HepG2 (cell line): ENCODE results near the gene STRN3. TPM values are rescaled to one million over a fixed set of nuclear protein-coding genes. Genes with fewer than 3 reads are reported as not detected.
A peak's percentile ranks its signal among the peaks of the same experiment; 100 is the strongest.

Experiments used
- ATAC-seq: fragments of 200-7000 bp; cut with Tn5 transposase; 3 replicates; pipeline ENCODE4 v1.9.1; 2020; ENCODE audit warnings: mild to moderate bottlenecking, moderate library complexity
- BruUV-seq: library from RNA; stranded (reverse); fragments of 400-500 nt; replicated peaks from 2 replicates; lab custom pipeline; 2021; lab: Mats Ljungman, UMichigan
- CTCF ChIA-PET: fragments of 300-600 bp; formaldehyde crosslinking; extraction: SDS; loops from one replicate; lab custom pipeline; 2021; ENCODE audit warnings: low total read pairs, inconsistent platforms, low intra/inter-chr PET ratio; lab: Yijun Ruan, JAX
- POLR2A ChIA-PET: fragments of 350-600 bp; sonication (Branson Sonifier 250); formaldehyde crosslinking; loops from one replicate; lab custom pipeline; 2020; ENCODE audit warnings: antibody characterized with exemption, inconsistent platforms; lab: Yijun Ruan, JAX
- DNase-seq: peaks from one replicate; pipeline ENCODE4 v3.0.0-alpha.2; 2015; ENCODE audit warnings: low spot score
- FAIRE-seq: peaks from 3 replicates; lab custom pipeline; 2011; peaks lifted over from hg19 to GRCh38; lab: Jason Lieb, UNC
- H2AFZ ChIP-seq: one replicate; pipeline ENCODE4 v1.6.1; 2011; ENCODE audit warnings: low read length, inconsistent platforms
- H3K27ac ChIP-seq: fragments of 300-600 bp; 3 replicates; pipeline ENCODE4 v1.8.0; 2011; ENCODE audit warnings: mixed run types, mild to moderate bottlenecking, mixed read lengths, low read length, inconsistent platforms; ENCODE audit not compliant: insufficient read depth; ENCODE audit errors: extremely low read length
- H3K27me3 ChIP-seq, 2 experiments: fragments of 200-600 bp in 1 of 2; 2 replicates in 1 of 2; 3 replicates in 1 of 2; pipeline versions ENCODE4 v1.6.0 to v1.8.0; 2011; ENCODE audit warnings: low read length in 2 of 2, mild to moderate bottlenecking in 2 of 2, moderate library complexity in 2 of 2, inconsistent platforms in 1 of 2; ENCODE audit not compliant: insufficient read depth in 2 of 2, control insufficient read depth in 1 of 2
- H3K36me3 ChIP-seq, 2 experiments: fragments of 200-600 bp in 1 of 2; replicated peaks in 1 of 2; 2 replicates in 1 of 2; 3 replicates in 1 of 2; pipeline versions ENCODE4 v1.5.1 to v1.8.0; 2011; ENCODE audit warnings: low read length in 2 of 2, inconsistent platforms in 1 of 2; ENCODE audit not compliant: insufficient read depth in 2 of 2, control insufficient read depth in 1 of 2
- H3K4me1 ChIP-seq: 2 replicates; pipeline ENCODE4 v1.5.1; 2012; ENCODE audit warnings: low read length, inconsistent platforms; ENCODE audit not compliant: insufficient read depth
- H3K4me2 ChIP-seq: 2 replicates; pipeline ENCODE4 v1.6.0; 2011; ENCODE audit warnings: low read depth, low read length, inconsistent platforms
- H3K4me3 ChIP-seq, 3 experiments: fragments of 200-600 bp in 1 of 3; sonication (generic), shearing (Covaris generic) in 1 of 3; replicated peaks in 1 of 3; 2 replicates each; pipeline ENCODE4 v1.5.1; 2011 to 2016; ENCODE audit warnings: low read length in 3 of 3, inconsistent platforms in 2 of 3, low read depth in 2 of 3, mild to moderate bottlenecking in 2 of 3, control low read depth in 1 of 3, mixed read lengths in 1 of 3; ENCODE audit not compliant: insufficient read depth in 1 of 3
- H3K79me2 ChIP-seq: one replicate; pipeline ENCODE4 v1.6.1; 2011; ENCODE audit warnings: low read length, inconsistent platforms; ENCODE audit not compliant: insufficient read depth
- H3K9ac ChIP-seq: 2 replicates; pipeline ENCODE4 v1.6.0; 2011; ENCODE audit warnings: mild to moderate bottlenecking, low read depth, low read length, inconsistent platforms; ENCODE audit not compliant: insufficient read depth
- H3K9me3 ChIP-seq: 2 replicates; pipeline ENCODE4 v1.5.1; 2012; ENCODE audit warnings: mild to moderate bottlenecking, low read length
- H4K20me1 ChIP-seq: 2 replicates; pipeline ENCODE4 v1.6.0; 2011; ENCODE audit warnings: inconsistent platforms, mild to moderate bottlenecking, low read length, moderate library complexity; ENCODE audit not compliant: insufficient read depth
- CCAR2 ChIP-seq: fragments of 200-400 bp; formaldehyde crosslinking; optimal IDR thresholded peaks from 2 replicates; pipeline ENCODE3; 2018; ENCODE audit warnings: low read depth, mild to moderate bottlenecking, low read length, moderate library complexity
- FOXM1 ChIP-seq: sonication (generic); formaldehyde crosslinking; IDR thresholded peaks from 2 replicates; pipeline ENCODE4 v1.5.0; 2020; ENCODE audit warnings: missing genetic modification reagents
- HCFC1 ChIP-seq: fragments of 150-350 bp; IDR thresholded peaks from 2 replicates; pipeline ENCODE4 v1.6.1; 2014; ENCODE audit warnings: low read depth, low read length
- HDAC1 ChIP-seq: sonication (generic); formaldehyde crosslinking; IDR thresholded peaks from 2 replicates; pipeline ENCODE4 v1.5.1; 2020; ENCODE audit warnings: mild to moderate bottlenecking, missing genetic modification reagents
- HHEX ChIP-seq: IDR thresholded peaks from 2 replicates; pipeline ENCODE4 v1.6.1; 2016; ENCODE audit warnings: control low read depth
- HMG20B ChIP-seq: conservative IDR thresholded peaks from 2 replicates; pipeline ENCODE4 v1.6.1; 2016; ENCODE audit warnings: missing genetic modification reagents, missing compliant biosample characterization
- IKZF5 ChIP-seq: IDR thresholded peaks from 2 replicates; pipeline ENCODE4 v1.6.1; 2018; ENCODE audit warnings: missing genetic modification reagents, mild to moderate bottlenecking, missing compliant biosample characterization
- ISX ChIP-seq: sonication (generic); formaldehyde crosslinking; conservative IDR thresholded peaks from 2 replicates; pipeline ENCODE4 v1.5.0; 2020; ENCODE audit warnings: missing genetic modification reagents
- KLF11 ChIP-seq: IDR thresholded peaks from 2 replicates; pipeline ENCODE4 v1.6.1; 2016; ENCODE audit warnings: missing compliant biosample characterization
- NFRKB ChIP-seq: fragments of 450-650 bp; IDR thresholded peaks from 2 replicates; pipeline ENCODE4 v1.6.1; 2017
- PHF21A ChIP-seq: sonication (generic); formaldehyde crosslinking; IDR thresholded peaks from 2 replicates; pipeline ENCODE4 v1.5.0; 2020; ENCODE audit warnings: mild to moderate bottlenecking, missing genetic modification reagents
- REPIN1 ChIP-seq: sonication (generic); formaldehyde crosslinking; IDR thresholded peaks from 2 replicates; pipeline ENCODE4 v1.8.0; 2022; ENCODE audit warnings: missing genetic modification reagents, low read depth, mild to moderate bottlenecking, borderline replicate concordance
- SRY ChIP-seq: sonication (generic); formaldehyde crosslinking; IDR thresholded peaks from 2 replicates; pipeline ENCODE4 v1.8.0; 2022; ENCODE audit warnings: mild to moderate bottlenecking, missing genetic modification reagents
- ZBTB3 ChIP-seq: sonication (generic); formaldehyde crosslinking; IDR thresholded peaks from 2 replicates; pipeline ENCODE4 v1.4.0; 2020; ENCODE audit warnings: low read depth, mild to moderate bottlenecking, moderate library complexity, missing genetic modification reagents, borderline replicate concordance
- ZNF20 ChIP-seq: sonication (generic); formaldehyde crosslinking; IDR thresholded peaks from 2 replicates; pipeline ENCODE4 v1.4.0; 2020; ENCODE audit warnings: mild to moderate bottlenecking, moderate library complexity, missing genetic modification reagents
- ZNF256 ChIP-seq: sonication (generic); formaldehyde crosslinking; conservative IDR thresholded peaks from 2 replicates; pipeline ENCODE4 v1.4.0; 2020; ENCODE audit warnings: missing genetic modification reagents
- ZNF496 ChIP-seq: sonication (generic); formaldehyde crosslinking; IDR thresholded peaks from 2 replicates; pipeline ENCODE4 v1.8.1; 2023; ENCODE audit warnings: mild to moderate bottlenecking, moderate library complexity, missing genetic modification reagents; ENCODE audit not compliant: insufficient replicate concordance
- WGBS: methylation state at CpG from one replicate; pipeline ENCODE4 v1.1.6; 2017; ENCODE audit warnings: low lambda C conversion rate; 5-methylcytosine and 5-hydroxymethylcytosine counted together
- in situ Hi-C: cut with HindIII; loops from 2 replicates; pipeline ENCODE4 v1.10.0; 2017; ENCODE audit warnings: low pct_unique_long_range_greater_than_20kb; ENCODE audit not compliant: extremely low pct_ligation_motif_present
- intact Hi-C: fragments of 100-400 bp; cut with micrococcal nuclease; formaldehyde crosslinking; loops from one replicate; pipeline ENCODE4 v1.10.0; 2022; ENCODE audit not compliant: unreplicated experiment
- polyA plus RNA-seq, 8 experiments: library from polyadenylated mRNA; depleted of rRNA in 3 of 8; stranded (reverse) in 7 of 8; unstranded in 1 of 8; fragments of >200 nt; fragmentation: Illumina TruSeq in 4 of 8; extraction: Trizol in 4 of 8; gene quantifications; 2 replicates each; pipeline versions ENCODE4 v1.2.1 to v1.2.3, GENCODE V29; 2011 to 2016; ENCODE audit warnings: low read depth in 4 of 8, missing spikeins in 1 of 8, mixed read lengths in 1 of 8; ENCODE audit not compliant: insufficient read depth in 1 of 8
- total RNA-seq, 5 experiments: library from RNA; depleted of rRNA; stranded (reverse); fragments of >200 nt; fragmentation: Illumina TruSeq; extraction: Trizol; gene quantifications; 2 replicates each; pipeline ENCODE4 v1.2.3, GENCODE V29; 2016; ENCODE audit warnings: low read depth in 1 of 5
- TF ChIP-seq, protein P1 (sequence below): sonication (generic); formaldehyde crosslinking; IDR thresholded peaks from 2 replicates; pipeline ENCODE4 v1.5.0; 2020; ENCODE audit warnings: mild to moderate bottlenecking, missing genetic modification reagents

The STRN3 gene
- total and polyA plus RNA-seq, 2 of the 13 experiments (the other 11 are each of a cell fraction or from before 2014, with no cell fraction given): 49.4 to 123 TPM

- TF ChIP-seq CCAR2 (no peak), SRY (CRISPR knock-in tag) (no peak; the same call in none of the 2 replicates), HCFC1 (no peak)
Measured at GRCh38 chr14:30874120-30874998, 151.8 kb downstream of the STRN3 start, which contains the start of gene COCH (continued).

- peak; percentile 14 for ATAC-seq
- no peaks in the 10 kb centered on the region for H3K9me3 ChIP-seq
- peak overlapping the region; percentile 79 for H2AFZ ChIP-seq
- H3K4me3 ChIP-seq: peak overlapping the region; percentile 71 to 89 (median 79)
- peaks cover 29% of the 10 kb centered on the region for H3K4me1 ChIP-seq
- no peak for DNase-seq
- ChIA-PET POLR2A (interaction anchor here (0.8 to 1.4 kb wide), 14 partner anchors 10 to 547 kb away, joined by 3 to 8 read pairs (median 4); partner anchors contain the start of genes HEATR5A and STRN3), CTCF (interaction anchor here (1.9 kb wide), 1 partner anchor 33 kb away, joined by 12 read pairs; no protein-coding TSS in a partner anchor)
- H3K36me3 ChIP-seq: peaks cover 0 to 2% of the 10 kb centered on the region in 2 experiments; a peak in 1 of 5 replicates
- peak overlapping the region; percentile 78 for H3K9ac ChIP-seq
- peak overlapping the region; percentile 97 for H3K4me2 ChIP-seq
- H3K27ac ChIP-seq: no peak overlapping the region
- no peak for FAIRE-seq
- no peaks in the 10 kb centered on the region for H3K79me2 ChIP-seq
- in situ Hi-C loops (no loop called here), intact Hi-C loops (loop anchor here (1.0 to 10.0 kb wide), 3 partner anchors 33 to 319 kb away; partner anchors contain the start of gene G2E3)
- H4K20me1 ChIP-seq: no peaks in the 10 kb centered on the region
- peaks cover 0 to 32% of the 10 kb centered on the region in 2 experiments; a peak in 4 of 5 replicates for H3K27me3 ChIP-seq
- 43% methylated on average over 20 of the region's 20 CpGs for WGBS
- no TSS peak for BruUV-seq
- TF ChIP-seq CCAR2 (no peak), PHF21A (CRISPR knock-in tag) (no peak), NFRKB (no peak), FOXM1 (no peak), ZBTB3 (no peak), ZNF20 (CRISPR knock-in tag) (0 out of 2 replicates have a peak, but pooled peaks have one; percentile 17), ZNF256 (peak; percentile 45; the same call in 1 of the 2 replicates), IKZF5 (no peak), REPIN1 (no peak), ZNF496 (no peak), KLF11 (CRISPR knock-in tag) (no peak), ISX (no peak), HHEX (CRISPR knock-in tag) (no peak), HMG20B (CRISPR knock-in tag) (no peak), HDAC1 (CRISPR knock-in tag) (no peak)
- TF ChIP-seq, protein P1, sequence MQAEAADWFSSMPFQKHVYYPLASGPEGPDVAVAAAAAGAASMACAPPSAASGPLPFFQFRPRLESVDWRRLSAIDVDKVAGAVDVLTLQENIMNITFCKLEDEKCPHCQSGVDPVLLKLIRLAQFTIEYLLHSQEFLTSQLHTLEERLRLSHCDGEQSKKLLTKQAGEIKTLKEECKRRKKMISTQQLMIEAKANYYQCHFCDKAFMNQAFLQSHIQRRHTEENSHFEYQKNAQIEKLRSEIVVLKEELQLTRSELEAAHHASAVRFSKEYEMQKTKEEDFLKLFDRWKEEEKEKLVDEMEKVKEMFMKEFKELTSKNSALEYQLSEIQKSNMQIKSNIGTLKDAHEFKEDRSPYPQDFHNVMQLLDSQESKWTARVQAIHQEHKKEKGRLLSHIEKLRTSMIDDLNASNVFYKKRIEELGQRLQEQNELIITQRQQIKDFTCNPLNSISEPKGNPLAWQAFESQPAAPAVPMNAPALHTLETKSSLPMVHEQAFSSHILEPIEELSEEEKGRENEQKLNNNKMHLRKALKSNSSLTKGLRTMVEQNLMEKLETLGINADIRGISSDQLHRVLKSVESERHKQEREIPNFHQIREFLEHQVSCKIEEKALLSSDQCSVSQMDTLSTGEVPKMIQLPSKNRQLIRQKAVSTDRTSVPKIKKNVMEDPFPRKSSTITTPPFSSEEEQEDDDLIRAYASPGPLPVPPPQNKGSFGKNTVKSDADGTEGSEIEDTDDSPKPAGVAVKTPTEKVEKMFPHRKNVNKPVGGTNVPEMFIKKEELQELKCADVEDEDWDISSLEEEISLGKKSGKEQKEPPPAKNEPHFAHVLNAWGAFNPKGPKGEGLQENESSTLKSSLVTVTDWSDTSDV (CRISPR knock-in tag): no peak
Measured at GRCh38 chr14:30873308-30874119, 152.7 kb downstream of the STRN3 start.
